ENCODE results near the gene DRAM2.
A peak's percentile ranks its signal among the peaks of the same experiment; 100 is the strongest.
"Not testable (repeated sequence)": the region's sequence is repeated elsewhere in the genome, so short reads cannot be mapped to it uniquely, and the experiment has no call there.

The DRAM2 gene

DNA sequence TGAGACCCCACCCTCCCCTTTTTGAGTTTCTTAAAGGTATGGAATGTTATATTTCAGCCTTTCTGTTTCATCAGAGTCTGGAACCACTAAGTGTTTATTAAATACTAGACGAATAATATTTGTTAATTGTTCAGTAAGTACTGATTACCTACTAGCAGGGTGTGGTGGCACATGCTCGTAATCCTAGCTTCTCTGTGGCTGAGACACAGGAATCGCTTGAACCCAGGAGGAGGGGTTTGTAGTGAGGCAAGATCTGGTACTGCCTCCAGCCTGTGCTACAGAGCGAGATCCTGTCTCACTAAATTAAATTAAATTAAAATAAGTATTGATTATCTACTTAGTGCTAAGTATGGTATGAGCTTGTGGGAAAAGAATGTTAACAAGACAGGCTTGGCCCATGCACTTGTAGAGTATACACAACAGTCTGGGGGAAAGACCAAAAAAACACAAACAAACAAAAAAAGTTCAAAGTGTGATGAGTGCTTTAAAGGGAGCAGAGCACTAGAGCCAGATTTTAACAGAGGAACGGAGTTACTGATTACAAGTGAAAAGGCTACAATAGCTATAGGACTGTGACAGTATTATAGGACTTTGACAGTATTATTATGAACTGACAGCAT, 2.6 kb upstream of the DRAM2 start:
- DNase-seq (ENCODE audit: low spot score): no peak

DNA sequence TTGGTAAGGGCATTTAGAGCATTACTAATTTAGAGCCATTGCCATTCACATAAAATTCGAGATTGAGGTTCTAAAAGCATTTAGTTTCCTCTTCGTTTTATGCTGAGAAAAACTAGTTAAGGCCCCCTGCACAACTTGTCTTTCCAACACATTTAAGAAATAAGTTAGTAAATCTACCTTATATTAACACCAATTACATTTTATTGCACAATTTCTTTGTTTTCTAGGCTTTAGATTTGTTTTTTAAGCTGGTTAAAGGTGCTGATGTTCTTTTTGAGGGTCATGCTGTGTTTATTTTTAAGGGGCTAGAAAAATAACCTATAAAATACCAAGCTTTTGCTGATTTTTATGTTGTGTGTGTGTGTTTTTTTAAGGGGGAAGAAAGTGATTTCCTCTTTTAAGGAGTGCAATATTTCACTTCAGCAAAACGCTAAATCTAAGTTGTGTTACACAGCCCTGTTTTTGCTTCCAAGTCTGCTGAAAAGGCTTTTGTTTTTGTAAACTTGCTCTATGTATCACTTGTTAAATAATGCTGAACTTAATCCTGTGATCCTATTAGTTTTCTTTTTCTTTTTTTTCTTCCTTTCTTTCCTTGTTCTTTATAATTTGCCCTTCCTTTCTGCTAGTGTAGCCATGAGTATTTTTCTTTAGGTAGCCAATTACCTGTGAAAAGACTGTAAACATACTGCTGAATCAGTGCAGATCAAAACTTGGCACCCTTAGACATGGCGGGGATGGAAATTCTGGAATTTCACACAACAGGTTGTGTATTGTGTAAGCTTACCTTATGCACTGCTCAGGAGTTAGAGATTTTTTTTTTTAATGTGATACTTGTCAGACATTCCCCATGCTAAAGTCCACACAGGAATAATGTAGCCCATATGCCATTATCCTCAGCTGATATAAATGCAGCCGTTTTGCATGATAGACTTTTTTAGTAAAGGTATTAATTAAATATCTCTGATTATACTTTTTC, 1.6 kb upstream of the DRAM2 start:
- DNase-seq (ENCODE audit: low spot score): no peak

- peak; percentile 55 for DNase-seq (ENCODE audit: low spot score)
Observed at GRCh38 chr1:111140680-111140967, 731 bp upstream of the DRAM2 start.

DNA sequence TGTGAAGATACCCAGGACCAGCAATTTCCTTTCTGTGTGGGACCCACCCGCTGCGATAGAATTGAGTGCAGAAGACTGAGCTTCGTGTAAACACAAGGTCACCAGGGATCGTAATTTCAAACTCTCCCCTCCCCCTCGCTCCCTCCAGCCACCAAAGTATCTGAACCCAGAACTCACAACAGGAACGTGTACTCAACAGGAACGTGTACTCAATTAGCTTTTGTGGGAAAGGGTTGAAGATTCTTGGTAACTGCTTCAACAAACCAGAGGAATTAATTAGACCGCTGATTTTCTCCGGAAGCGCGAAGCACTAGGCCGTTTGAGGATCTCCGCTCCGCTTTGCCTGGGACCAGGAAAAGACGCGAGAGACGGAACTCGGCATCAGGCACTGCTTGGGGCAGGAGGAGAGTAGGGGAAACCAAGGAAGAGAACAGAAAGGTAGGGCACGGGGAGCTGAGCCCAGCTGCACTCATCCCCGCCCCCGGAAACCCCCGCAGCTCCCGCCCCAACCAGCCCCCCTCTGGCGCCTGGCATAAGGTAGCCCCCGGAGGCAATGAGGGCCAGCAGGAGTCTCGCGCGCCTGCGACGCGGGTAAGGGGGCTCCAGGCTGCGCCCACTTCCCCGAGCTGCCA, 453 bp downstream of the DRAM2 start:
- DNase-seq (ENCODE audit: low spot score): peak; percentile 53

- DNase-seq (ENCODE audit: low spot score): no peak
Observed at GRCh38 chr1:111133866-111134265, 6.0 kb downstream of the DRAM2 start.

- DNase-seq (ENCODE audit: low spot score): no peak
Observed at GRCh38 chr1:111131693-111132092, 8.2 kb downstream of the DRAM2 start.

- DNase-seq (ENCODE audit: low spot score): no peak
Observed at GRCh38 chr1:111129376-111129775, 10.5 kb downstream of the DRAM2 start.

GRCh38 chr1:111127923-111128643, 11.8 kb downstream of the DRAM2 start:
- no peak for DNase-seq (ENCODE audit: low spot score)

DNA sequence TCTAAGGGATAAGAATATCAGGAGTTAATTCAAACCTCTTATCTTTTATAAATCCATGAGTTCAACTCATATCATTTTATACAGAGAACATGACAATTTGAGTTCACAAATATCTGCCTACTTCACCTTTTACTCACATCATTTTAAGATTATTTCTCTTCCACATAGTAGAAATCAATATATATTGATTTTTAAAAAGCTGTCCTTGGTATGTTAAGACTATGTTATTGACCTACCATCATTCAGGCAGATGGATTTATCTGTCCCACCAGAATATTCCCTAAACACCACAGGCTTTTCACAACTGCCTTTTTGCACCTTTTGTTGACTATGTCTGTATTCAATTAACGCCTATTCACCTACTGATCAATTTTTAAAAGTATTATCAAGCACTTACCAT, 13.5 kb downstream of the DRAM2 start:
- DNase-seq (ENCODE audit: low spot score): no peak

DNA sequence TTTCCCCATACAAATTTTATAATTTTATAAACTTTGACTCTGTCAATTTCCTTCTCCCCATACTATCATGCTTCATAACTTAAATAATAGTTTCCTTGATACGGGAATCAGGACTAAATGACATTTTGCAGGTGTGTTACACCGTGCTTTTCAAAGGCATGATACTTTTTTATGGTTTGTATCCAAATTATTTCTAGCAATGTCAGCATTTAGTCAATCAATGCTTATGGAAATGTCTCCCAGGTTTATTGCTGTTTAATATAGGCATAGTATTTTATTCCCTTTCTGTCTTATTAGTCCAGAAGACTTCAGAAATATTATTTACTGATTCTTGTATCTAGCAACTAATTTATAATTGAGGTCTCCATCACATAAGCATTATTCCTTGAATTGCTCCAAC, 23.4 kb downstream of the DRAM2 start:
- DNase-seq (ENCODE audit: low spot score): no peak

- peak; percentile 15 for DNase-seq (ENCODE audit: low spot score)
Observed at GRCh38 chr1:111110197-111110899, 29.5 kb downstream of the DRAM2 start.

DNA sequence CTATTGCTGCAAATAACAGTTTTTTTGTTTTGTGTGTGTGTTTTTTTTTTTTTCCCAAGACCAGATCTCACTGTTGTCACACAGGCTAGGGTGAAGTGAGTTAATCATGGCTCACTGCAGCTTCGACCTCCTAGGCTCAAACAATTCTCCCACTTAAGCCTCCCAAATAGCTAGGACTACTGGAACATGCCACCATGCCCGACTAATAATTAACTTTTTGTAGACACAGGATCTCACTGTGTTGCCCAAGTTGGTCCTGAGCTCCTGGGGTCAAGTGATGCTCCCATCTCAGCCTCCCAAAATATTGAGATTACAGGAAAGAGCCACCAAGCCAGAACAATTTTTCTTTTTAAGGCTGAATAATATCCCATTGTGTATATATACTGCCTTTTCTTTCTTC, 34.9 kb downstream of the DRAM2 start:
- DNase-seq (ENCODE audit: low spot score): no peak

GRCh38 chr1:111101854-111102642, 37.8 kb downstream of the DRAM2 start:
- DNase-seq (ENCODE audit: low spot score): no peak

DNA sequence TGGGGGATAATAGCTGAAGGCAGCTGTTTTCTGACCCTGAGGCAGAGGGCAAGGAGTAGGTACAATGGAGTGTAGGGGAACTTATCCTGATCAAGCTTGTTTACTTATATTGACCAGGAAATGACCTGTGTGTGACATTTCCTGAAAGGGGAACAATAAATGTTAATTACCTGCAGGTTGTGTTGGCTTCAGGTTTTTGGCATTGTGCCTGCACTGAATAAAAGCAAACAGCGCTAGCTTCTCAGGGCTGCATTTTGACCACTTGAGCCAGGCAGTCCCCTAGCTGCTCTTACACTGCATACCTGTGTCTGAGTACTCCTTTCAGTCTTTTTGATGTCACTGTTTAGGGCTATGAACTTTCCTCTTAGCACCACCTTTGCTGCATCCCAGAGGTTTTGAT, 40.6 kb downstream of the DRAM2 start:
- no peak for DNase-seq (ENCODE audit: low spot score)

DNA sequence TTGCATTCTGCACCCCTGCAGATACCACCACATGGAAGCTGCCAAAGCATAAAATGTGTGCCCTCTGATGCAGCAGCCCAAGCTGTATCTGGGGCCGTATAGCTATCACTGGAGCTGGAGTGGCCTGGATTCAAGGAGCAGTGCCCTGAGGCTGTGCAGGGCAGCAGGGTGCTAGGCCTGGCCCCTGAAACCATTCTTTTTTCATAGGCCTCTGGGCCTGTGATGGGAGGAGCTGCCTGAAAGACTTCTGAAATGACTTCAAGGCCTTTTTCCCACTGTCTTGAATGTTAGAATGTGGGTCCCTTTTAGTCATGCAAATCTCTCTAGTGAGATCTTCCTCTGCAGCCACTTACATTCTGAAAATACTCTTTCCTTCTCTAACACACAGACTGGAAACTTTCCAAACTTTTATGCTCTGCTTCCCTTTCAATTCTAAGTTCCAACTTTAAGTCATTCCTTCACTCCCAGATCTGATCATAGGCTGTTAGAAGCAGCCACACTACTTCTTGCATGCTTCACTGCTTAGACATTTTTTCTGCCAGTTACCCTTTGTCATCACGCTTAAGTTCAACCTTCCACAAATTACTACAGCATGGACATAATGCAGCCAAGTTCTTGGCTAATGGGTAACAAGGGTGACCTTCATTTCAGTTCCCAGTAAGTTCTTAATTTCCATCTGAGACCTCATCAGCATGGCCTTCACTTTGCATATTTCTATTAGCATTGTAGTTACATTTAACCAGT, 42.4 kb downstream of the DRAM2 start:
- no peak for DNase-seq (ENCODE audit: low spot score)

DNA sequence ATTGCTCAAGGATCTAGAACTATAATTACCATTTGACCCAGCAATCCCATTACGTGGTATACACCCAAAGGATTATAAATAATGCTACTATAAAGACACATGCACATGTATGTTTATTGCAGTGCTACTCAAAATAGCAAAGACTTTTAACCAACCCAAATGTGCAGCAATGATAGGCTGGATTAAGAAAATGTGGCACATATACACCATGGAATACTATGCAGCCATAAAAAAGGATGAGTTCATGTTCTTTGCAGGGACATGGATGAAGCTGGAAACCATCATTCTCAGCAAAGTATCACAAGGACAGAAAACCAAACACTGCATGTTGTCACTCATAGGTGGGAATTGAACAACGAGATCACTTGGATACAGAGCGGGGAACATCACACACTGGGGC, 44.5 kb downstream of the DRAM2 start:
- not testable (repeated sequence) for DNase-seq (ENCODE audit: low spot score)

DNA sequence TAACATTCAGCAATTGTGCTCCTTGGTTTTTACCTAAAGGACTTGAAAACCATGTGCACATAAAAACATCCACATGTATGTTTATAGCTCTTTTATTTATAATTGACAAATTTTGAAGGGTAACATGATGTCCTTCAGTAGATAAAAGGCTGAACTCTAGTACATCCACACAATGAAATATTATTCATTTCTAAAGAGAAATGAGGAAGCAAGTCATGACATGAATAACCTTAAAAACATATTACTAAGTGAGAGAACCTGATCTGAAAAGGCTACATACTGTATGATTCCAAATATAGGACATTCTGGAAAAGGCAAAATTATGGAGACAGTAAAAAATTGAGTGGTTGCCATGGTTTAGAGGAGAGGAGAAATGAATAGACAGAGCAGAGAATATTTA, 50.3 kb downstream of the DRAM2 start:
- DNase-seq (ENCODE audit: low spot score): no peak

DNA sequence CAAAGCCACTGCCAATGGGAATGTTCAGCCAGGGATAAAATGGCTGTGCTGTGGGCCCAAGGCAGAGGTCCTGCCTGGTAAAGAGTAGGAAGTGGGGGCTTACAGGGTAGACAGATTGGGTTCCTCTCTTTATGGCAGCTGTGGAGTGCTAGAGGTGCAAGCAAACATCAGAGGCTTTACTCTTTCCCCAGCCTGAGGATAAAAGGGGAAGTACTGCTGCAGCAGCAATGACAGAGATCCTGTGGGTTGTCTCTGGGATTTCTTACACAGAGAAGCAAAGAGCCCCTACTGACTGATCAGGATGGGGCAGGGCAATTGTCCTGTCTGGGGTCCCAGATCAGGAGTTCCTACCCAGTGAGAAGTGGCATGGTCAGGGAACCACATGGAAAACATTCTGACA, 54.2 kb downstream of the DRAM2 start:
- no peak for DNase-seq (ENCODE audit: low spot score)

- no peak for DNase-seq (ENCODE audit: low spot score)
Observed at GRCh38 chr1:111084999-111085398, 54.9 kb downstream of the DRAM2 start.

DNA sequence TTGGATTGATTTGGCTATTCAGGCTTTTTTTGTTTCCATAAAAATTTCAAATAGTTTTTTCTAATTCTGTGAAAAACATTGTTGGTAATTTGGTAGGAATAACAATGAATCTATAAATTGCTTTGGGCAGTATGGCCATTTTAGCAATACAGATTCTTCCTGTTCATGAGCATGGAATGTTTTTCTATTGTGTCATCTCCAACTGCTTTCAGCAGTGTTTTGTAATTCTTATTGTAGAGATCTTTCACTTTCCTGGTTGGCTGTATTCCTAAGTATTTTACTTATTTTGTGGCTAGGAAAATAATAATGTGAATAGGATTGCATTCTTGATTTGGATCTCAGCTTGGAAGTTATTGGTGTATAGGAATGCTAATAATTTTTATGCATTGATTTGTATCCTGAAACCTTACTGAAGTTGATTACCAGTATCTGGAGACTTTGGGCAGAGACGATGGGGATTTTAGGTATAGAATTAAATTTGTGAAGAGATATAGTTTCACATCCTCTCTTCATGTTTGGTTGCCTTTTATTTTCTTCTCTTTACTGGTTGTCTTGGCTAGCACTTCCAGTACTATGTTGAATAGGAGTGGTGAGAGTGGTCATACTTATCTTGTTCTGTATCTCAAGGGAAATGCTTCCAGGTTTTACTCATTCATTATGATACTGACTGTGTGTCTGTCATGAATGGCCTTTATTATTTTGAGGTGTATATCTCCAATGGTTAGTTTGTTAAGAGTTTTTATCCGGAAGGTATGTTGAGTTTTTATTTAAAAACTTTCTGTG, 57.3 kb downstream of the DRAM2 start:
- no peak for DNase-seq (ENCODE audit: low spot score)
